ENCODE data around the gene MLYCD. TPM values are rescaled to one million over a fixed set of nuclear protein-coding genes. Genes with fewer than 3 reads are reported as not detected.

Gene MLYCD
- total and polyA plus RNA-seq, 9 donors: 4.4 to 11.8 (median 7.6) TPM

DNA sequence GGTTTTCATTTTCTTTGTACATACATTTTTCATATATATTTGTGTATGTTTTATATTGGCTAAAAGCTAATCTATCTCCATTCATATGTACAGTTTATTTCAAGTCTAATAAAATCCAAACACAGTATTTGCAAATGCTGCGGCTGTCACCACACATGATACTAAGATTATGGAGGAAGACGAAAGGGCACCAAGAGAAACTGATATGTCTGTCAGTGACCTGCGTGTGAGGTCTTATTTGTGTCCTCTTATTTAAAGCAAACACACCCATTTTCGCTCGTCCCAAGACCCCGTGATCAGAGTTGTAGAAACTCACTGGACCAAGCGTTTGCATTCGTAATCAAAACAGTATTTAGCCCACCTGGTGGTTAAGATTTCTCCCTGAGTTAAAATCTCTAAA lies 8.2 kb downstream of the MLYCD start:
- H3K4me3 ChIP-seq: no peak overlapping the region
- intact Hi-C loops (cut with DNase I): loop anchor here in 1 of 4 donors (10.0 kb wide), 1 partner anchor 82 kb away; no protein-coding TSS in a partner anchor
- peaks cover 11% of the 10 kb centered on the region for H3K4me1 ChIP-seq (ENCODE audit: insufficient read depth)
- no peaks in the 10 kb centered on the region for H3K36me3 ChIP-seq
- TF ChIP-seq POLR2A (IDR thresholded peaks at IDR 0.05) (no peak), CTCF (IDR thresholded peaks at IDR 0.05) (no peak), EP300 (IDR thresholded peaks at IDR 0.05) (no peak)
- WGBS, 3 donors: 85 to 91% (median 90%) methylated on average over 8 of the region's 8 CpGs
- DNase-seq: no peak
- no peaks in the 10 kb centered on the region for H3K27me3 ChIP-seq
- no peaks in the 10 kb centered on the region for H3K9me3 ChIP-seq
- H3K27ac ChIP-seq: no peak overlapping the region

DNA sequence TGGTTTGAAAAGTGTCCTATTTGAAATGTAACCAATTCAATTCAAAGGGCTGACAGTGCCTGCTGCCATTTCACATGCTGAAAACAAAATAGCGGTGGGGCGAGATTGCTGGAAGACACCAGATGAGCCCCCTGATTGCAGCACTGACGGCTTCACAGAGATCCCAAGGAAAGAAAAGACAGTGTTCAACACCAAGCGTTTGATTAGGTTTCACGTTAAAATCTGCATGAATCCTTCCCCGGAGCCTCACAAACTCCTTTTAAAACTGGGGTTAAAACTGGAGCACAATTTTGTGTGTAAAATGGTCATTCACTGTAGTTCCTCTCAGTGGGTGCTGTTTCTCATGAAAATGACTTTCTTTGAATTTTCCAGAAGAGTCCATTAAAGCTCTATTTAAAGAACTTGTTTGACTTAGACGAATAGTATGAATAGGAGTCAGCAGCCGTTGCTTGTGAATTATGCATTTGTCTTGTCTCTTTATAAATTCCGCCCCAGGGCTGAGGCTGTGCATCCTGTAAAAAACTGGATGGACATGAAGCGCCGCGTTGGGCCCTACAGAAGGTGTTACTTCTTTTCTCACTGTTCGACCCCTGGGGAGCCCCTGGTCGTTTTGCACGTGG lies 8.8 kb downstream of the MLYCD start:
- Histone ChIP-seq H3K9me3 (no peaks in the 10 kb centered on the region), H3K27me3 (no peaks in the 10 kb centered on the region), H3K4me1 (ENCODE audit: insufficient read depth) (peaks cover 10% of the 10 kb centered on the region), H3K4me3 (no peak overlapping the region), H3K36me3 (peaks cover 2% of the 10 kb centered on the region), H3K27ac (no peak overlapping the region)
- DNase-seq: no peak
- 88 to 91% (median 89%) methylated on average over 15 of the region's 15 CpGs for WGBS, 3 donors
- intact Hi-C loops (cut with DNase I): loop anchor here in 1 of 4 donors (10.0 kb wide), 1 partner anchor 83 kb away; no protein-coding TSS in a partner anchor
- TF ChIP-seq CTCF (IDR thresholded peaks at IDR 0.05) (no peak), EP300 (IDR thresholded peaks at IDR 0.05) (no peak), POLR2A (IDR thresholded peaks at IDR 0.05) (no peak)

GRCh38 chr16:83908798-83909197 lies 9.9 kb downstream of the MLYCD start:
- intact Hi-C loops (cut with DNase I): loop anchor here in 1 of 4 donors (10.0 kb wide), 1 partner anchor 84 kb away; no protein-coding TSS in a partner anchor
- DNase-seq: no peak
- H3K27me3 ChIP-seq: no peaks in the 10 kb centered on the region
- H3K36me3 ChIP-seq: peaks cover 2% of the 10 kb centered on the region
- WGBS, 3 donors: 75 to 92% (median 87%) methylated on average over 2 of the region's 2 CpGs
- H3K9me3 ChIP-seq: no peaks in the 10 kb centered on the region
- peaks cover 7% of the 10 kb centered on the region for H3K4me1 ChIP-seq (ENCODE audit: insufficient read depth)
- TF ChIP-seq POLR2A (IDR thresholded peaks at IDR 0.05) (no peak), EP300 (IDR thresholded peaks at IDR 0.05) (no peak)
- H3K27ac ChIP-seq: no peak overlapping the region
- H3K4me3 ChIP-seq: no peak overlapping the region

- Histone ChIP-seq H3K4me1 (ENCODE audit: insufficient read depth) (peaks cover 1% of the 10 kb centered on the region), H3K27me3 (no peaks in the 10 kb centered on the region), H3K27ac (no peak overlapping the region), H3K9me3 (no peaks in the 10 kb centered on the region), H3K4me3 (no peak overlapping the region), H3K36me3 (peaks cover 2% of the 10 kb centered on the region)
- no peak for DNase-seq
- WGBS, 3 donors: 86% methylated on average over 10 of the region's 10 CpGs
- intact Hi-C loops (cut with DNase I): no loop called here
- TF ChIP-seq CTCF (IDR thresholded peaks at IDR 0.05) (no peak), EP300 (IDR thresholded peaks at IDR 0.05) (no peak), POLR2A (IDR thresholded peaks at IDR 0.05) (no peak)
Observed at GRCh38 chr16:83911290-83911689, 12.4 kb downstream of the MLYCD start.

DNA sequence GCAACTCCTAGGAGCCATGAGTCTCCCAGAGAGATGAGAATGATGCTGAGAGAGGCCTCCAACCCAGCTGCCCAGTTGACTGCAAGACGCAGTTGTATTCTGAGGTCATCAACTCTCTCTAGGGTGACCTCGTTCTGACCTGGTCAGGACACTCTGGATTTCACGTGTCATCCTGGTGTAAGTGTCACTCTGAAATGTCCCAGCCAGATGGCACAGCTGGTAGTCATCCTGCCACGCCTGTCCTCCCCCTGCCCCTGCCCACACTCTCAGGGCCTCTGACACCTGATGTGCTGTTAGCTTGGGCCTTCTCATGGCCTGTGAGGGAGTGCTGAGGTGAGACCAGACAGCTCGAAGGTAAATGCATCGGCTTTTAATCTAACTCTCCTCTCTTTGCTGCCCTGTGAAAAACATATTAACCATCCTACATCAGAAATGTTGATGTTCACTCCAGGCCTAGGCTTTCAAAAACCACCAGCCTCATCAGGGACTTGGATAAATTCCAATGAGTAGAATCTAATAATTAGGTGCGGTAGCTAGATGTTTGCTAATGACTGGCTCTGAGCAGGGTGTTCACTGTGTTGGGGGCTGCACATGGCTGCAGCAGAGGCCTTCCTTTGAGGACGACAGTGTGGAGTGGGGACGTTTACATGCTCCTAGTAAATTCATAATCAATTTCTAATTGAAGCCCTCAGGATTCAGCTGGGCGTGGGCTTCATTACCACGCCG lies 13.8 kb downstream of the MLYCD start:
- H3K4me1 ChIP-seq (ENCODE audit: insufficient read depth): no peaks in the 10 kb centered on the region
- intact Hi-C loops (cut with DNase I): no loop called here
- H3K4me3 ChIP-seq: no peak overlapping the region
- no peaks in the 10 kb centered on the region for H3K27me3 ChIP-seq
- TF ChIP-seq CTCF (IDR thresholded peaks at IDR 0.05) (no peak), POLR2A (IDR thresholded peaks at IDR 0.05) (no peak), EP300 (IDR thresholded peaks at IDR 0.05) (no peak)
- WGBS, 3 donors: 77 to 83% (median 83%) methylated on average over 12 of the region's 12 CpGs
- H3K9me3 ChIP-seq: no peaks in the 10 kb centered on the region
- DNase-seq: no peak
- H3K36me3 ChIP-seq: peaks cover 2% of the 10 kb centered on the region
- H3K27ac ChIP-seq: no peak overlapping the region

All from ovary (tissue), 9 donors.